Caco-2 (cell line): ENCODE measurements around the gene CHRNA5. TPM values are rescaled to one million over a fixed set of nuclear protein-coding genes. Genes with fewer than 3 reads are reported as not detected.
A peak's percentile ranks its signal among the peaks of the same experiment; 100 is the strongest.

Experiments used
- BruUV-seq: library from RNA; stranded (reverse); fragments of 400-500 nt; replicated peaks from 2 replicates; lab custom pipeline; 2021; lab: Mats Ljungman, UMichigan
- CTCF ChIA-PET: fragments of 300-600 bp; sonication (Branson Sonifier 250); formaldehyde crosslinking; loops from one replicate; lab custom pipeline; 2022; ENCODE audit warnings: antibody characterized with exemption; lab: Charles Lee
- POLR2A ChIA-PET: fragments of 300-600 bp; sonication (Branson Sonifier 250); formaldehyde crosslinking; loops from one replicate; lab custom pipeline; 2022; ENCODE audit warnings: antibody characterized with exemption; lab: Charles Lee
- DNase-seq, 2 experiments: peaks; one replicate each; pipeline versions ENCODE4 v3.0.0 to v3.0.0-alpha.2; 2020 to 2022
- H3K27me3 ChIP-seq: replicated peaks from 2 replicates; pipeline ENCODE4 v1.6.0; 2011; ENCODE audit warnings: low read length; ENCODE audit not compliant: control insufficient read depth, insufficient read depth
- H3K36me3 ChIP-seq: 2 replicates; pipeline ENCODE4 v1.5.1; 2011; ENCODE audit warnings: low read length; ENCODE audit not compliant: control insufficient read depth, insufficient read depth
- H3K4me1 ChIP-seq: fragments of 250-450 bp; sonication (Bioruptor Pico); 2 replicates; pipeline ENCODE4 v1.5.1; 2020; ENCODE audit warnings: mild to moderate bottlenecking
- H3K4me3 ChIP-seq: 2 replicates; pipeline ENCODE4 v1.5.1; 2011; ENCODE audit warnings: low read depth, mild to moderate bottlenecking, control low read depth, low read length
- H3K9me3 ChIP-seq: fragments of 250-450 bp; sonication (Bioruptor Pico); 2 replicates; pipeline ENCODE4 v1.5.1; 2020; ENCODE audit warnings: mild to moderate bottlenecking, moderate library complexity
- H3K27ac Mint-ChIP-seq: one replicate; pipeline ENCODE4 v1.8.0; 2022; ENCODE audit warnings: mixed read lengths; ENCODE audit not compliant: unreplicated experiment
- H3K27me3 Mint-ChIP-seq: one replicate; pipeline ENCODE4 v1.8.0; 2022; ENCODE audit warnings: mixed read lengths; ENCODE audit not compliant: insufficient read depth, unreplicated experiment
- H3K36me3 Mint-ChIP-seq: one replicate; pipeline ENCODE4 v1.8.0; 2022; ENCODE audit warnings: mild to moderate bottlenecking, mixed read lengths; ENCODE audit not compliant: insufficient read depth, unreplicated experiment
- H3K4me1 Mint-ChIP-seq: one replicate; pipeline ENCODE4 v1.8.0; 2022; ENCODE audit warnings: low read depth, mixed read lengths; ENCODE audit not compliant: unreplicated experiment
- H3K4me3 Mint-ChIP-seq: one replicate; pipeline ENCODE4 v1.8.0; 2022; ENCODE audit warnings: mild to moderate bottlenecking, moderate library complexity, mixed read lengths; ENCODE audit not compliant: unreplicated experiment
- H3K9me3 Mint-ChIP-seq: one replicate; pipeline ENCODE4 v1.8.0; 2022; ENCODE audit warnings: mixed read lengths; ENCODE audit not compliant: unreplicated experiment
- CTCF ChIP-seq, 2 experiments: fragments of 200-600 bp in 1 of 2; IDR thresholded peaks; 1 replicate in 1 of 2; 2 replicates in 1 of 2; pipeline versions ENCODE4 v1.5.1 to v1.8.0; 2011 to 2022; ENCODE audit warnings: antibody characterized with exemption in 1 of 2, control low read depth in 1 of 2, inconsistent platforms in 1 of 2, low read depth in 1 of 2, low read length in 1 of 2, mild to moderate bottlenecking in 1 of 2, moderate library complexity in 1 of 2; ENCODE audit not compliant: insufficient read depth in 1 of 2, severe bottlenecking in 1 of 2, unreplicated experiment in 1 of 2
- intact Hi-C: fragments of 100-400 bp; cut with micrococcal nuclease; formaldehyde crosslinking; loops from one replicate; pipeline ENCODE4 v1.10.0; 2022; ENCODE audit not compliant: unreplicated experiment
- total RNA-seq: library from RNA; stranded (reverse); gene quantifications from 2 replicates; pipeline ENCODE4 v1.2.3, GENCODE V29; 2022

The CHRNA5 gene
- total RNA-seq, 1 experiment from 2014 or later, result 12.9 TPM

- CTCF ChIA-PET, result interaction anchor here (0.7 to 1.5 kb wide), 2 partner anchors 71 to 729 kb away, joined by 3 to 5 read pairs; no protein-coding TSS in a partner anchor
- no peak overlapping the region for H3K27ac Mint-ChIP-seq
- peak; percentile 50 to 66 for TF ChIP-seq CTCF (IDR thresholded peaks at IDR 0.05; ENCODE audit: insufficient read depth in 1 of 2, low read depth in 1 of 2, low read length in 1 of 2, severe bottlenecking in 1 of 2, unreplicated experiment in 1 of 2)
- no TSS peak for BruUV-seq
- no peaks in the 10 kb centered on the region for H3K27me3 ChIP-seq
- no peaks in the 10 kb centered on the region for H3K36me3 ChIP-seq
- DNase-seq, result peak; percentile 76 to 79
- no peak overlapping the region for H3K4me3 ChIP-seq
- H3K4me3 Mint-ChIP-seq, result no peak overlapping the region
- H3K27me3 Mint-ChIP-seq, result peaks cover 10% of the 10 kb centered on the region
- H3K4me1 ChIP-seq, result no peaks in the 10 kb centered on the region
- H3K9me3 ChIP-seq, result no peaks in the 10 kb centered on the region
- POLR2A ChIA-PET, result no interaction called here
- no peaks in the 10 kb centered on the region for H3K4me1 Mint-ChIP-seq
- intact Hi-C loops, result loop anchor here (1.0 kb wide), 1 partner anchor 71 kb away; no protein-coding TSS in a partner anchor
- no peaks in the 10 kb centered on the region for H3K36me3 Mint-ChIP-seq
- H3K9me3 Mint-ChIP-seq, result no peaks in the 10 kb centered on the region
Measured at GRCh38 chr15:78638658-78639314, 73.5 kb downstream of the CHRNA5 start.

- peak overlapping the region; percentile 80 for H3K4me3 Mint-ChIP-seq
- H3K9me3 Mint-ChIP-seq, result no peaks in the 10 kb centered on the region
- DNase-seq, result peak in 1 of 2 experiments; percentile 56
- H3K36me3 ChIP-seq, result no peaks in the 10 kb centered on the region
- no peak overlapping the region for H3K27ac Mint-ChIP-seq
- H3K9me3 ChIP-seq, result no peaks in the 10 kb centered on the region
- no peaks in the 10 kb centered on the region for H3K36me3 Mint-ChIP-seq
- H3K4me1 Mint-ChIP-seq, result no peaks in the 10 kb centered on the region
- intact Hi-C loops, result no loop called here
- H3K4me3 ChIP-seq, result peak overlapping the region; percentile 37
- peaks cover 9% of the 10 kb centered on the region for H3K27me3 Mint-ChIP-seq
- CTCF ChIA-PET, result no interaction called here
- no peaks in the 10 kb centered on the region for H3K4me1 ChIP-seq
- BruUV-seq, result no TSS peak
- POLR2A ChIA-PET, result no interaction called here
- no peaks in the 10 kb centered on the region for H3K27me3 ChIP-seq
- TF ChIP-seq CTCF (IDR thresholded peaks at IDR 0.05; ENCODE audit: insufficient read depth in 1 of 2, low read depth in 1 of 2, low read length in 1 of 2, severe bottlenecking in 1 of 2, unreplicated experiment in 1 of 2), result no peak
Measured at GRCh38 chr15:78640527-78641101, 75.3 kb downstream of the CHRNA5 start.

- no peaks in the 10 kb centered on the region for H3K4me1 Mint-ChIP-seq
- peaks cover 7% of the 10 kb centered on the region for H3K27me3 Mint-ChIP-seq
Measured at GRCh38 chr15:78641102-78641748, 75.9 kb downstream of the CHRNA5 start, which contains the start of gene CHRNB4. Gene CHRNB4, minus strand, starts transcription at chr15:78641210. Its CDS starts 77 bp downstream, at chr15:78641133.

More at GRCh38 chr15:78641102-78641748, 75.9 kb downstream of the CHRNA5 start, which contains the start of gene CHRNB4:
- CTCF ChIA-PET, result no interaction called here
- H3K9me3 Mint-ChIP-seq, result no peaks in the 10 kb centered on the region
- H3K9me3 ChIP-seq, result no peaks in the 10 kb centered on the region
- DNase-seq, result peak in 1 of 2 experiments; percentile 42
- no peaks in the 10 kb centered on the region for H3K36me3 ChIP-seq
- intact Hi-C loops, result no loop called here
- H3K36me3 Mint-ChIP-seq, result no peaks in the 10 kb centered on the region
- H3K4me1 ChIP-seq, result no peaks in the 10 kb centered on the region
- no peak for TF ChIP-seq CTCF (IDR thresholded peaks at IDR 0.05; ENCODE audit: insufficient read depth in 1 of 2, low read depth in 1 of 2, low read length in 1 of 2, severe bottlenecking in 1 of 2, unreplicated experiment in 1 of 2)
- H3K4me3 Mint-ChIP-seq, result peak within 1 kb of the TSS; percentile 80
- no TSS peak for BruUV-seq
- peak within 1 kb of the TSS; percentile 37 for H3K4me3 ChIP-seq
- H3K27ac Mint-ChIP-seq, result no peak within 1 kb of the TSS
- POLR2A ChIA-PET, result no interaction called here
- no peaks in the 10 kb centered on the region for H3K27me3 ChIP-seq
